Transverse colon (tissue), 3 donors: ENCODE data around the gene SERPINB1.

Source experiments
- EP300 ChIP-seq: sonication (generic); formaldehyde crosslinking; IDR thresholded peaks from one replicate; pipeline ENCODE4 v1.6.1; 2017; ENCODE audit warnings: antibody characterized with exemption, low read depth
- POLR2A ChIP-seq: fragments of 450-650 bp; IDR thresholded peaks from one replicate; pipeline ENCODE4 v1.6.1; 2016; ENCODE audit warnings: antibody characterized with exemption, mild to moderate bottlenecking, moderate library complexity
- TF ChIP-seq, protein P1 (sequence below), 5 experiments: fragments of 200-600 bp in 3 of 5; fragments of 450-650 bp in 2 of 5; sonication (generic) in 3 of 5; IDR thresholded peaks; 1 replicate in 2 of 5; 2 replicates in 3 of 5; pipeline ENCODE4 v1.5.1; 2016 to 2017; ENCODE audit warnings: antibody characterized with exemption in 5 of 5, inconsistent platforms in 3 of 5, mild to moderate bottlenecking in 2 of 5, moderate library complexity in 1 of 5

DNA sequence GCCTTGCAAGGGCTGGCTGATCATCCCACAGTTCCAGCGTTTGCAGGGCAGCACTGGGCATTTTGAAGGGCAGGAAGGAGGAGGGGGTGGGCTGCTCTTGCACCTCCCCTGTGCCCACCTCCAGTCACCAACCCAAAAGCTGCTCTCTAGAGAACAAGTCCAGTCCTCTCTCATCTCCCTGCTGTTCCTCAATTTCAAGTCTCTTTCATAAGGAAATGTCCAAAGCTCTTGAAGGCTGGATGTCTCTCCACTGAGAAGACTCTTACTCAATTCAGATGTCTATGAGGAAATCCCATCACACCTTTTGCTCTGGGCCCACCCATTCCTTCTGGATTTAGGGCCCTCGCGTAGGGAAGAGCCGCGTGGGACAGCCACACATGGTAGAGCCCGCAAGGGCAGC is 44.8 kb downstream of the SERPINB1 start:
- TF ChIP-seq, protein P1, sequence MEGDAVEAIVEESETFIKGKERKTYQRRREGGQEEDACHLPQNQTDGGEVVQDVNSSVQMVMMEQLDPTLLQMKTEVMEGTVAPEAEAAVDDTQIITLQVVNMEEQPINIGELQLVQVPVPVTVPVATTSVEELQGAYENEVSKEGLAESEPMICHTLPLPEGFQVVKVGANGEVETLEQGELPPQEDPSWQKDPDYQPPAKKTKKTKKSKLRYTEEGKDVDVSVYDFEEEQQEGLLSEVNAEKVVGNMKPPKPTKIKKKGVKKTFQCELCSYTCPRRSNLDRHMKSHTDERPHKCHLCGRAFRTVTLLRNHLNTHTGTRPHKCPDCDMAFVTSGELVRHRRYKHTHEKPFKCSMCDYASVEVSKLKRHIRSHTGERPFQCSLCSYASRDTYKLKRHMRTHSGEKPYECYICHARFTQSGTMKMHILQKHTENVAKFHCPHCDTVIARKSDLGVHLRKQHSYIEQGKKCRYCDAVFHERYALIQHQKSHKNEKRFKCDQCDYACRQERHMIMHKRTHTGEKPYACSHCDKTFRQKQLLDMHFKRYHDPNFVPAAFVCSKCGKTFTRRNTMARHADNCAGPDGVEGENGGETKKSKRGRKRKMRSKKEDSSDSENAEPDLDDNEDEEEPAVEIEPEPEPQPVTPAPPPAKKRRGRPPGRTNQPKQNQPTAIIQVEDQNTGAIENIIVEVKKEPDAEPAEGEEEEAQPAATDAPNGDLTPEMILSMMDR (IDR thresholded peaks at IDR 0.05) = no peak
- TF ChIP-seq POLR2A (no peak), EP300 (no peak)
